HG02884 (cell line): Measurements from ENCODE around the gene GLMN.
A peak's percentile ranks its signal among the peaks of the same experiment; 100 is the strongest.

Experiments
- ATAC-seq: cut with Tn5 transposase; IDR thresholded peaks from one replicate; pipeline ENCODE4 v1.9.1; 2021; ENCODE audit warnings: mild to moderate bottlenecking, moderate library complexity; ENCODE audit not compliant: unreplicated experiment

Gene GLMN

GRCh38 chr1:92298573-92299476 is at the start of gene GLMN, which contains the start of gene RPAP2:
TSS of gene GLMN (minus strand) at chr1:92298987. CDS start at chr1:92297999, 988 bp downstream.
TSS of gene RPAP2 (plus strand) at chr1:92299059. CDS start at chr1:92299074, 15 bp downstream.
- ATAC-seq = peak; percentile 96

GRCh38 chr1:92346866-92347640 is 48.3 kb upstream of the GLMN start:
- ATAC-seq = no peak

GRCh38 chr1:92343061-92343460 is 44.3 kb upstream of the GLMN start:
- no peak for ATAC-seq

- ATAC-seq = no peak
These were observed 43.6 kb upstream of the GLMN start for GRCh38 chr1:92342401-92342800.

GRCh38 chr1:92340154-92340553 is 41.4 kb upstream of the GLMN start:
- ATAC-seq = no peak

GRCh38 chr1:92333668-92334067 is 34.9 kb upstream of the GLMN start:
- ATAC-seq = no peak

- ATAC-seq = no peak
These were observed 30.8 kb upstream of the GLMN start for GRCh38 chr1:92329347-92330129.

GRCh38 chr1:92327794-92328193 is 29.0 kb upstream of the GLMN start:
- ATAC-seq = no peak

- ATAC-seq = no peak
These were observed 27.9 kb upstream of the GLMN start for GRCh38 chr1:92326681-92327080.

GRCh38 chr1:92324784-92325183 is 26.0 kb upstream of the GLMN start:
- ATAC-seq = no peak

GRCh38 chr1:92323473-92324453 is 25.0 kb upstream of the GLMN start:
- no peak for ATAC-seq

- ATAC-seq = no peak
These were observed 19.2 kb upstream of the GLMN start for GRCh38 chr1:92317836-92318493.

- ATAC-seq = no peak
These were observed 17.2 kb upstream of the GLMN start for GRCh38 chr1:92315766-92316599.

- ATAC-seq = no peak
These were observed 15.2 kb upstream of the GLMN start for GRCh38 chr1:92314024-92314423.

GRCh38 chr1:92310185-92310597 is 11.4 kb upstream of the GLMN start:
- no peak for ATAC-seq

- ATAC-seq = no peak
These were observed 9.2 kb upstream of the GLMN start for GRCh38 chr1:92307980-92308379.

GRCh38 chr1:92306020-92306419 is 7.2 kb upstream of the GLMN start:
- ATAC-seq = no peak

- no peak for ATAC-seq
These were observed 2.2 kb upstream of the GLMN start for GRCh38 chr1:92301021-92301420.
